ENCODE measurements around the gene CEP95.
"Not testable (repeated sequence)": the region's sequence is repeated elsewhere in the genome, so short reads cannot be mapped to it uniquely, and the experiment has no call there.

GRCh38 chr17:64577025-64577424 lies 70.2 kb downstream of the CEP95 start:
- not testable (repeated sequence) for TF ChIP-seq POLR2A, POLR2AphosphoS5 (IDR thresholded peaks at IDR 0.05; ENCODE audit: low read depth, low read length)
